Esophagus squamous epithelium (tissue), 5 donors: ENCODE measurements around the gene TRMT61A. TPM values are rescaled to one million over a fixed set of nuclear protein-coding genes. Genes with fewer than 3 reads are reported as not detected.
A peak's percentile ranks its signal among the peaks of the same experiment; 100 is the strongest.
"Not testable (repeated sequence)": the region's sequence is repeated elsewhere in the genome, so short reads cannot be mapped to it uniquely, and the experiment has no call there.

ENCODE experiments used
- DNase-seq: peaks from one replicate; lab custom pipeline; 2025; lab: John Stamatoyannopoulos, UW
- H3K27ac ChIP-seq, 4 donors: fragments of 200-600 bp; sonication (generic); one replicate each; pipeline ENCODE4 v1.5.1; 2016 to 2019; ENCODE audit warnings: mild to moderate bottlenecking in 1 of 4
- H3K27me3 ChIP-seq, 4 donors: fragments of 200-600 bp; sonication (generic); 1 replicate in 3 of 4; 2 replicates in 1 of 4; pipeline versions ENCODE4 v1.5.1 to v1.6.0; 2017 to 2021; ENCODE audit warnings: antibody characterized with exemption in 1 of 4
- H3K36me3 ChIP-seq, 3 donors: fragments of 200-600 bp; sonication (generic); one replicate each; pipeline ENCODE4 v1.5.1; 2016 to 2019
- H3K4me1 ChIP-seq, 3 donors: fragments of 200-600 bp; sonication (generic); one replicate each; pipeline ENCODE4 v1.5.1; 2017 to 2019
- H3K4me3 ChIP-seq, 4 donors: fragments of 200-600 bp; sonication (generic); 1 replicate in 3 of 4; 2 replicates in 1 of 4; pipeline ENCODE4 v1.5.1; 2016 to 2019; ENCODE audit warnings: mild to moderate bottlenecking in 2 of 4, moderate library complexity in 1 of 4
- H3K9me3 ChIP-seq, 3 donors: fragments of 200-600 bp; sonication (generic); one replicate each; pipeline ENCODE4 v1.5.1; 2016 to 2019
- CTCF ChIP-seq, 6 experiments: fragments of 450-650 bp in 4 of 6; fragments of 200-600 bp in 2 of 6; sonication (generic) in 2 of 6; IDR thresholded peaks; one replicate each; pipeline ENCODE4 v1.5.1; 2016 to 2019; ENCODE audit warnings: antibody characterized with exemption in 6 of 6, mild to moderate bottlenecking in 4 of 6, moderate library complexity in 4 of 6
- POLR2A ChIP-seq, 4 donors: fragments of 450-650 bp; IDR thresholded peaks; one replicate each; pipeline ENCODE4 v1.6.1; 2017; ENCODE audit warnings: antibody characterized with exemption in 4 of 4, mild to moderate bottlenecking in 4 of 4, moderate library complexity in 3 of 4
- WGBS, 2 donors: methylation state at CpG; one replicate each; pipeline ENCODE4 v1.1.5; 2018; 5-methylcytosine and 5-hydroxymethylcytosine counted together
- intact Hi-C: fragments of 100-400 bp; cut with DNase I; formaldehyde crosslinking; loops from one replicate; pipeline ENCODE4 v1.15.0; 2022
- total RNA-seq, 4 donors: library from RNA; depleted of rRNA; stranded (reverse); fragments of >200 nt; gene quantifications; one replicate each; pipeline ENCODE4 v1.1.0, GENCODE V29; 2016
- donor health status: DM: yes; HTN: yes; CAD: no.

Gene TRMT61A
- total RNA-seq, 4 donors from 2014 or later = 7.7 to 20.6 (median 9.9) TPM

DNA sequence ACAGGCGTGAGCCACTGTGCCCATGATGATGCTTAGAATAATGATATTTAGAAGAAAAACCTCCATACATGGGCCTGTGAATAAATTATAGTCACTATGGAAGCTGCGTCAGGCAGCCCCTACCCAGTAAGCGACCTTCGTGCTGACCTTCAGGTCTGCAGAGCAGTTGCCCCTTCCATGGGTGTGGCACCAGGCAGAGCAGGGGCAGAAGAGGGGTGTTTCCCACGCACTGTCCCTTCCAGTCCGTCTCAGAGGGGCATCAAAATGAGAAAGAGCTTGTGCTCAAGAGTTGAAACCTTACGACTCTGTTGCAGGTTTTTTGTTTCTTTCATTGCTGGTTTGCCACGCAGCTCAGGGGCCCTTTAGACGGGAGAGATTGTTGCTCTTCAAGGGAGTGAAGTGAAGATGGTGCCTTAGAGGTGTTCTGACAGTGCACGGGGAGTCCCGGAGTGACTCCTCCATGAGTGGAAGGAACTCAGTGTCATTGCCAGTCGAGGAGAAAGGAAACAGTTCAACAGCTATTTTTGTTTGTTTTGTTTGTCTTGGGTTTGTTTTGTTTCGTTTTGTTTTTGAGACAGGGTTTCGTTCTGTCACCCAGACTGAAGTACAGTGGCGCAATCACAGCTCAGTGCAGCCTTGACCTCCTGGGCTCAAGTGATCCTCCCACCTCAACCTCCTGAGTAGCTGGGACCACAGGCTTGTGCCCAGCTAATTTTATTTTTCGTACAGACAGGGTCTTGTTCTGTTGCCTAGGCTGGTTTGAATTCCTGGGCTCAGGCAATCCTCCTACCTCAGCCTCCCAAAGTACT, 20.3 kb upstream of the TRMT61A start:
- WGBS, 2 donors = 79 to 82% methylated on average over 11 to 14 of the region's 16 CpGs
- H3K4me3 ChIP-seq = no peak overlapping the region
- peaks cover 20 to 78% (median 21%) of the 10 kb centered on the region in 3 donors for H3K36me3 ChIP-seq
- H3K27me3 ChIP-seq = no peaks in the 10 kb centered on the region
- intact Hi-C loops = no loop called here
- no peak overlapping the region for H3K27ac ChIP-seq
- H3K9me3 ChIP-seq = no peaks in the 10 kb centered on the region
- TF ChIP-seq POLR2A (IDR thresholded peaks at IDR 0.05) (no peak), CTCF (IDR thresholded peaks at IDR 0.05) (no peak)
- no peak for DNase-seq
- H3K4me1 ChIP-seq = peaks cover 13 to 16% (median 15%) of the 10 kb centered on the region in 3 donors

DNA sequence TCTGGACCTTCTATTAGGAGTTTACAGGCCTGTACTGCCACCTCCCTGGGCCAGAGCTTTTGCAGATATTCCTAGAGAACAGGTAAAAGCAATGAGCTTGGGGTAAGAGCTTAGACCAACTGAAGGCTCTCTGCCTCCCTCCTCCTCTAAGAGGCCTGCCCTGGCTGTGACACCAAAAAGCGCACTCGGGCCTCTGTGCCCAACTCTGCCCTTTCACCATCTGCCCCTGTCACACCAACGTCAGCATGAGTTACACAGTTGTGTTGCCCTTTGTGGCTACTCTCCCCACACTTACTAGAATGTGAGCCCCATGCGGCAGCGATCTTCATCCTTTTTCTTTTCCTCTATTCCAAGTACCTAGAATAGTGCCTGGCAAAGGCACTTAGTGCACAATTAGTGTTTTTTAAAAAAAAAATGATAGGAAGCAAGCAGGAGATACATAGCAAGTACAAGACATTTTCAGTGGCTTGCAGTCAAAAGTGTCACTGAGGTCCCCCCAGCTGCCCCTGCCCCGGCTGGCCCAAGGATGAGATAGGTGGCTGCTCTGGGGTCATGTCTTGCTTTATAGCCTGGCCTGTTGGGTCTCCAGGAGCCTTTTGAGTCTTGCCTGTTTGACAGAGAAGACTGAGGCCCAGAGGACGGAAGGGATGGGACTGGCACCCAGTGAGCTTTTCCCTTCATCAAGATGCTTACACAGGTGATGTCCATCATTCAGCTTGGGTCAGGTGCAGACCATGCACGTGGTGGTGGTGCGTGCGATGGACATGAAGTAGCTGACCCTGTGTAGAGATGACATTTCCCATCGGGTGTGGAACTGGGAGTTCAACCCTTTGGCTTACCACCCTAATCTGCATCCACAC, 18.9 kb upstream of the TRMT61A start:
- no peaks in the 10 kb centered on the region for H3K9me3 ChIP-seq
- DNase-seq = no peak
- intact Hi-C loops = no loop called here
- H3K36me3 ChIP-seq = peaks cover 10 to 65% (median 17%) of the 10 kb centered on the region in 3 donors
- H3K27me3 ChIP-seq = no peaks in the 10 kb centered on the region
- no peak overlapping the region for H3K4me3 ChIP-seq
- peaks cover 15 to 28% (median 17%) of the 10 kb centered on the region in 3 donors for H3K4me1 ChIP-seq
- 89 to 91% methylated on average over 6 to 11 of the region's 11 CpGs for WGBS, 2 donors
- TF ChIP-seq POLR2A (IDR thresholded peaks at IDR 0.05) (no peak), CTCF (IDR thresholded peaks at IDR 0.05) (no peak)
- no peak overlapping the region for H3K27ac ChIP-seq

GRCh38 chr14:103510724-103511693, 18.0 kb upstream of the TRMT61A start:
- Histone ChIP-seq H3K27me3 (no peaks in the 10 kb centered on the region), H3K36me3 (peaks cover 6 to 56% (median 8%) of the 10 kb centered on the region in 3 donors), H3K4me1 (peaks cover 15 to 36% (median 17%) of the 10 kb centered on the region in 3 donors), H3K4me3 (no peak overlapping the region), H3K27ac (no peak overlapping the region), H3K9me3 (no peaks in the 10 kb centered on the region)
- 90 to 92% methylated on average over 12 to 22 of the region's 26 CpGs for WGBS, 2 donors
- no peak for TF ChIP-seq CTCF (IDR thresholded peaks at IDR 0.05)
- TF ChIP-seq POLR2A (IDR thresholded peaks at IDR 0.05) = no peak
- DNase-seq = no peak
- intact Hi-C loops = no loop called here

DNA sequence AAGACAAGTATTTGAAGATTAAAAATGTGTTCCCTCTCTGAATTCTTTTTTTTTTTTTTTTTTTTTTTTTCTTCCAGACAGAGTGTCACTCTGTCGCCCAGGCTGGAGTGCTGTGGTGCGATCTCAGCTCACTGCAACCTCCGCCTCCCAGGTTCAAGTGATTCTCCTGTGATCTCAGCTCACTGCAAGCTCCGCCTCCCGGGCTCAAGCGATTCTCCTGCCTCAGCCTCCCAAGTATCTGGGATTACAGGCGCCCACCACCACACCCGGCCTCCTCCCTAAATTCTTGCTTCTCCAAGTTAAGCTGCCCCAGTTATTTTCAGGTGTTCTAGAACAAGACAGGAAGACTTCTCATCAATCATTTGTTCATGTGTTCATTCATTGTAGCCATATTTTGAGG, 16.8 kb upstream of the TRMT61A start:
- intact Hi-C loops = not testable (repeated sequence)

More for the DNA sequence above, 16.8 kb upstream of the TRMT61A start:
- Histone ChIP-seq H3K36me3 (peaks cover 6 to 45% (median 7%) of the 10 kb centered on the region in 3 donors), H3K27ac (peak overlapping the region; percentile 84 to 93 (median 87)), H3K4me1 (peaks cover 15 to 47% (median 17%) of the 10 kb centered on the region in 3 donors)
- not testable (repeated sequence) for H3K27me3 ChIP-seq, H3K9me3 ChIP-seq, DNase-seq, H3K4me3 ChIP-seq
- 87 to 91% methylated on average over 4 to 6 of the region's 8 CpGs for WGBS, 2 donors
